Fibroblast of skin of abdomen (primary cell): ENCODE data around the gene TSPOAP1.
"Not testable (repeated sequence)": the region's sequence is repeated elsewhere in the genome, so short reads cannot be mapped to it uniquely, and the experiment has no call there.

Experiments
- DNase-seq: peaks from one replicate; pipeline ENCODE4 v3.0.0-alpha.2; 2013

The TSPOAP1 gene

DNA sequence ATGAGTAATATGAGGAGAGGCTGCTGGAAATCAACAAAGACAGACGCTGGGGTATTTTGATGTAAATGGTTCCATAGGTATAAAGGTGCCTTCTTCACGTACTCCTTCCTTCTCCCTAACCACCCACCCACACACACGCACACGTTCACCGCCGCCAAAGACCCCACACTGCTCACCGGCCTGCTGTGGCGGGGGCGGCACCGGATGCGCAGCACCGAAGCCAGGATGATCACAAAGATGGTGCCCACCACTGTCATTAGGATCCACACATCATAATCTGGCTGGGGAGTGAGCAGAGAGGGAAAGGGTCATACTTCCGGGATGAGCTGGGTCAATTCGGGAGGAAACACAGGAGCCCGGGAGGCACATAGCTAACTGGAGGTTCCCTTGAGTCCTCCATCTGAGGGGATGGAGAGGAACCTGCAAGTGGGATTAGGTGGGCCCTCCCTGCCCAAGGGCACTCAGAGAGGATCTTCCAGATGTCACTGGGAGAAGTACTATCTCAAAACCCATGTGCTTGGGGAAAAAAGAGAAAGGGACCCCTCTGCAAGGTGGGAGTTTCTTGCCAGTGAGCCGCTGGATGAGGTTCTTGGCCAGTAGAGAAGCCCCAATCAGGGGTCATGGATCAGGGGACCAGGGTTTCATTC lies 33.9 kb upstream of the TSPOAP1 start:
- DNase-seq: no peak

DNA sequence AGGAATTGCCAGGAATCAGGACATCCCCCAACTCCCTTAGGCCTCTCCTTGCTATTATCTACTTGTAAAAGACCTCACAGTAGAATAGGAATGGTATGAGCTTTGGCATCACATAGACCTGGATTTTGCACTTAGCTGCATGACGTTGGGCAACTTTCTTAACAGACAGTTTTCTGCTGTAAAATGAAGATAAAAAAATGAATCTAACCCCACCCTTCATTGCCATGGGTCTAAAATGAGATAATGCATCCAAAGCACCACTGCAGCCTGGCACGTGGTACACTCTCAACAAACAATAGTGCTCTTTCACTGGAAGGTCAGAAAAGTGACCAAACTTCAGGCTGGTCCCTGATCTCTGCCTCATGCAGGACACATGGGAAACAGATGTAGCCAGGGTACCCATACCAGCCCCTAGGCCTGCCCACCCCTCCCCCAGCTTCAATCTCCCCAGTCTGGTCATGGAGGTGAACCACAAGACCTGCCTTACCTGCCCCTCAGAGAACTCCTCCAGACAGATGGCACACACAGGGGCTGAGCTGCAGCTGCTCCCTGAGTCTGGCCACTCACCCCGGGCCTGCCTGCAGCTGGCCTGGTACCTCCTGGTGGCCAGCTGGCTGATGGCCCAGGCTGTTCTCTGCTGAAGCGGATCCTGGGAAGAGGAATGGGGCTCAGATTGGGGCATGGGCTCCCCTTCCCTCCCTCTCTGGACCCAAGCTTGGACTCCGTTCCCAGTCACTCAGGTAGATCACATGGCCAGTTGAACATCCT lies 31.9 kb upstream of the TSPOAP1 start:
- no peak for DNase-seq

DNA sequence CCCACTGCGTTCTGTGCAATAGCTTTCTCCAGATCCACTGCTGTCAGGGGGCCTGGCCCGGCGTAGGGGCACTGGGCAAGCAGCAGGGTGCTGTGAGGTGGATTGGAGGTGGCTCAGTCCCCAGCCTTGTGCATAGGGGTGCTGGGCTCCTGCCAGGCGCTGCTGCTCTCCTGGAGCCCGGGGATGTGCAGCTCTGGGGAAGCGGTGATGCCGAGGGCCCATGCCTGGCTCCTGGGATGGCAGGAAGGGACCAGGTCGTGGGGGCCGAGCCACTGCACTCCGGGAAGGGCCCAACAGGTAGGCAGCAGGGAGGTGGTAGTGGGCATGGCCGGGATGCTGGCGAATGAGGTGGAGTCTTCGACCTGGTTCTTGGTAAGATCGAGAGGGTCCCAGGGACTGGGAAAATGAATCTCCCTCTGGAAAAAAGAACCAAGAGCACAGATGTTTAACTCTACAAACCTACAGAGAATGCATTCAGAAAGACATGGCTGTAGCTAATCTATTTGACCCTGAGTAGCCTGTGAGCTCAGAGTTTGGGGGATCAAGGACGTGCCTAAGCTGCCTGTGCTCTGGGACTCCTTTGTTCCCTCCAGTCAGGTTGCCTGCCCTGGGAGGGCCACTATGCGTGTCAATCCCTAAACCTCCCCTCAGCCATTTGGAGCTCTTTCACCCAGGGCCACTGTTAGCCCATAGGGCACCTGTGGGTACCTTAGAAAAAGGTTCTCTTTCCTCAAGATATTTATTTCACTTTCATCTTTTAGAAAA lies 30.0 kb upstream of the TSPOAP1 start:
- no peak for DNase-seq

DNA sequence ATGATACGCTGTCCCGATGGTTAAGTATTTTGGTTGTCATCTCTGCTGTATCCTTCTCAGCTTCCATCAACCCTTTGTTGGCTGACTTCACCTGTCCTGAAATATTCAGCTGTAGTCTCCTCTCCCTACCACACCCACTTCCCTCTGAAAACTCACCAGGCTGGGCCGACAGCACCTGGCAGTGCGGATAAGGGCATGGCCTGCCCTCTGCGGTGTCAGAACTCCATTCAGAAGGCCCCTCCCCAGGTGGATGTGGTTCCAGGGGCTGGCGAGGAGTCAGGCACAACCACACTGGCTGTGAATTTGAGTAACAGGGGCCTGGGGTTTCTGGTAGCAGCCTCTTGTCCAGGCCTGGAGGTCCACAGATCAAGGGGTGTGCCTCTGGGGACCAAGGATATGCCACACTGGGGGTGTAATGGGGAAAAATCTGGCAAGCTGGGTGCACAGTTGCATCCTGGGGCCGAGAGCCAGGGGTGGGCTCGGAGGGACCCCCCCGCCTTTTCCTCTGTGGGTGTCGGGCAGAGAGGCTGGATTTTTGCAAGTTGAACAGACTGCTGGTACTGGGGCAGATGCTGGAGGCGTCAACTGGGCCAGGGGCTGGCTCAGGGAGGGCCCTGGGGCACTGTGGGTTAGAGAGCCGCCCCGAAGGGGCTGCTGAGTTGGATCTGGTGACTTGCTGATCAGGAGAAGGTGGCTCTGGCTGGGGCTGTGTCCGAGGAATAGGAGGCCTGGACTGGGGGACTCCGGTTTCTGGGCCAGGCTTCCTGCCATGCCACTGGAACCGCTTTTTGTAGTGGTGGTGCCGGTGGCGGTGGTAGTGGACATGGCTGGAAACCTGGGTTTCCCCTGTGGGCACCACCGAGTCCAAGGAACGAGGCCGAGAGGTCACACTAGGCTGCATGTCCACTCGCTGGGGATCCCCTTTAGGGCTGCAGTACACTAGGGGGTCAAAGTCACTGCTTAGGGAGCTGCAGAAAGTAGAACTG lies 29.0 kb upstream of the TSPOAP1 start:
- no peak for DNase-seq

DNA sequence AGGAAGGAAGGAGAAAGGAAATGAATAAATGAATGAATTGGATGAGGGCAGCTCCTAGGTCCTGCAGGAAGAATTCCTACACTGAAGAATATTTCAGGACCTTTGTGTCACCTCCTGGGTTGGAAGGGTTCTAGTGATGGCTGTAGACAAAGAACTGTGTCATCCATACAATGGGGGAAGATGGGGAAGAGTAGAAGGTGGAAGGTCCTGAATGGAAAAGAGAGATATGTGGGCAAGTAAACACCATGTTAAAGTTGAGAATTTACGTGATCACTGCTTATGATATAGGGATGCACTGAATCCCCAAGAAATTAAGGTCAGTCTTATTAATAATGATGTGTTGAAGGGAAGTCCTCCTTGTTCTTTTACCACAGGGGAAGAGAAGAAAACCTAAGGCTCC lies 27.6 kb upstream of the TSPOAP1 start:
- DNase-seq: no peak

DNA sequence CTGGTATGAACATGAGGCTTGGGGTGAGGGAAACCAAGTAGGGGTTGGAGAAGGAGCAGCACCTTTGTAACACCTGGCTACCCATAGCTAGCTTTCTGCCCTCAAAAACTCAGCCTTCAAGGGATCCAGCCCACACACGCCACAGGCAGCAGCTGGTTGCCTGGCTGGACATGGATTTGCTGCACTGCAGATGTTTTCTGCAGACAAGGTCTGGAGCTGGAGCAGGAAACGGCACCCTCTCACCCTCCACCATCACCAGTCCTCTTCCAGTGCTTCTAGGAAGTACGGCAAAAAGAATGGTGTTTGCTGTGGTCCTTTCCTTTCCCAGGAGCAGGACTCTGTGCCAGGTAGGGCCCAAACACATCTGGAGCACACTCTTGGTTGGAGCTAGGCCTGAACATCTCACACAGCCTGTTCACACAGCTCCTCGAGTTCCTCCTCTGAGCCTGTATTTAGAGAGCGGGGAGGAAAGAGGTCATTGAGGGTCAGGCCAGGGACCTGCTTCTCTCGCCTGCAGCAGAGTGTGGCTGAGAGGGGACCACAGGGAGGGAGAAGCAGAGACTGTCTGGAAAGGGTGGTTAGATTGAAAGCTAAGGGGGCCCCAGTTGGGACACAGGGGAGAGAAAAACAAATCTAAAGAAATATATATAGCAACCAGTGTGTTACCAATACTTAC lies 26.1 kb upstream of the TSPOAP1 start:
- no peak for DNase-seq

DNA sequence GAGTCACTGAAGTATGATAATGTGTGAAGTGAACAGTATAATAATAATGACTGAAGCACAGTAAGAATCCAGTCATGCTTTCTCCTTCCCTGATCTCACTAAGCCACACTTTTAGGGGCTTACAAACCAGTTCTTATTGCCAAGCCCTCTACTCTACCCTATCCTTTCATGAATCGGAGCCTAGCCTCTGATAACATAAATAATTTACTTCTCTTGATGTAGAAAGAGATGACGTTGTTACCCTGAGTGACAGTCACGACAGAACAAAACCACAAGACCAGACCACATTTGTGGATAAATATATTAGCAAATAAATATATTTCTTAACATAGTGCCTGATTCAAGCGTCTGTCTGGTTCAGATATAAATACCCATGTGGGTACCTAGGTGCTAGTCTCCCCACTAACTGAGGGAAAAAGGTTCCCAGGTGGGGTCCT lies 24.8 kb upstream of the TSPOAP1 start:
- DNase-seq: no peak

DNA sequence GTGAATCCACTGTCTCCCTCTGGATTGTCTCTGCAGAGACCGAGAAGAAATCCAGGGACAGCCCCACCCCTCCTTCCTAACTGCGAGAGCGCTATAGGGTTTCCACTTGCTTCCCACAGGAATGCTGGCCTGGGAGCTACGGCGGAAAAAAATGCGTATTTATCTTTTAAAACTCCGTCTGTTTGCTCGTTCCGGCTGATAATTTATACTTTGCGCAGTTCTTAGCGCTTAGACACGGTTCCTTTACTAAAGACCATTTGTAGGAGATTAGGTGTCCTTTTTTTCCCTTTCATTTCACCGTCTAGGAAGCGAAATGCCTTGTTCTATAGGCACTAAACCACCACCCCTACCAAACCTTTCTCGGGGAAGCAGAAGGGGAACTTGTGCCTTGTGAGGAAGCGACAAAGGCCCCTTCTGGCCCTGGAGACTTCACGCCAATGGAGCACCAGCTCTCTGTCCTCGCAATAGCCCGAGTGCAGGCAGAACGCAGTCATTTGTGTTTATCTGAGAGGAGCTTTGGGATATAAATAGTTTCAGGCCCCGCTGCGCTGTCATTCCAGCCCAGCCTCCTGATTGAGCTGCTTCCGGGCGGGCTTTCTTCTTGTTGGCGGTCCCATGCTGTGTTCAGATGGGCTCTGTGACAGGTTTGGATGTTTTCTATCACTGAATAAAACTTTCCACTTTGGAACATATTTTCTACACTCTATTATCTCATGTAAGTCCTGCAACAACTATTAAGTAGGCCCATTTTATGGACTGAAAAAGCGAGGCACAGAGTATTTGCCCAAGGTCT lies 24.2 kb upstream of the TSPOAP1 start:
- DNase-seq: peak; percentile 52

DNA sequence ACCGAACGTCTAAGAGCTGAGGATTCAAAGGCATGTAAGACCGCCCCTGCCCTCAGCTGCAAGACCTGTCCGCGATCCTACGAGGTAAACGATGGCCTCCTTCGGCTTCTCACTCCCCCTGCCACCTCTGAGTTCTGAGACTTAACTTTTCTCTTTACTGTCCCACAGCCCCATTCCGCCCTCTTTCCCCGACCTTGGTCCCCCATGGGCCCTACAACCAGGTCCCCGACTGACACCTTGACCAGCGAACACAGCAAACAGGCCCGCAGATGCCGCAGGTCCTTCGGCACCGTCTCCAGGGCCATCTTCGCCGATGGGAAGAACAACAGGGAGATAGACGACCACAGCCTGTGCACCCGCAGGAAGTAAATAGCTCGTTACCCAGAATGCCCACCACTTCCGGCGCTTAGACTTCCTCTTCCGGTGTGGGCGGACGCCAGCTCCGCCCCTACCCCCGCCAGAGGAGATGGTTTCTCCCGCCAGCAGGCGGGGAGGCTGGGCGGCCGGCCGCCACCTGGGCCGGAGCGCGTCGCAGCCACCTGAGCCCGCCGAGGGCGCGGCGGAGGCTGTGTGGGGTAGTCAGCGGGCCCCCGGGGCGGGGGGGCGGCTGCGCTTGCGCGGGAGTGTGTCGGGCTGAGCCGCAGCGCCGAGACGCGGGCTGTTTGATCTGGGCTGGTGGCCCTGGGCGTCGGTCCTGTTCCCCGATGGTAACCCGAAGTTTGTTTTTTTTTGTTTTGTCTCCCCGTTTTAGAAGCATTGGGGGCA lies 23.4 kb upstream of the TSPOAP1 start, which contains the start of gene SUPT4H1:
SUPT4H1 (minus strand) TSS at position 371 of the 765 bp plus-strand sequence; CDS start at position 305, 66 bp downstream.
- peak; percentile 93 for DNase-seq

DNA sequence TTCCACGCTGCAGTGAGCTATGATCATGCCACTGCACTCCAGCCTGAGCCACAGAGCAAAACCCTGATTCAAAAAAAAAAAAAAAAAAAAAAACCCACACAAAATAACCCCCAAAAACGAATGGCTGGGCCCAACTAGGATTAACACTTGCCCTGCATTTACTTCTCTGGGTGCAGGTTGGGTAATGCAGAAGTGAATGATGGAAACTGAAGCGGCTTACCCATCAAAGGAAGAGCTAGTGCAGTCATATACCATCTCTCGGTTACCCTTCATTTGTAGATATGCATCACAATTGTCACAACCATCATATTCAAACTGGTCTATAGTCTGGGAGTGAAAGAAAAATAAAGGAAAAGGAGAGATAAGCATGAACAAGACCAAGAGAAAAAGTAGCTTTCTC lies 22.6 kb upstream of the TSPOAP1 start:
- DNase-seq: no peak

DNA sequence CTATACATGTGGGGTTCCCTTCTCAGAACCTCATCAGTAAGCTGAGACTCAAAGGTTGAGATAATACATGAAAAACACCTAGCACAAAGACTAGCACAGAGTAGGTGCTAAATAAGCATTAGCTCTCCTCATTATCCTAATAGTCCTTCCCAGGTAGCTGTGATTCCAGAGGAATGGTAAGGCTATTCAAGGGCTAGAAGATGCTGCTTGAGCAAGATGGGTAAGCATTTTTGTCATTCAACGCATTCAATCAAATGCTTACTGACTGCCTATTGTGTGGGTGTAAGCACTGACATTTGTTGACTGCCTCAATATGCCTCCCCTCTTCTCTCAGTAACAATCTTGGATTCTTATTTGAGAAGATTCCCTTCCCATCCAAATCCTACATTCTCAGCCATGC lies 19.4 kb upstream of the TSPOAP1 start:
- DNase-seq: no peak

DNA sequence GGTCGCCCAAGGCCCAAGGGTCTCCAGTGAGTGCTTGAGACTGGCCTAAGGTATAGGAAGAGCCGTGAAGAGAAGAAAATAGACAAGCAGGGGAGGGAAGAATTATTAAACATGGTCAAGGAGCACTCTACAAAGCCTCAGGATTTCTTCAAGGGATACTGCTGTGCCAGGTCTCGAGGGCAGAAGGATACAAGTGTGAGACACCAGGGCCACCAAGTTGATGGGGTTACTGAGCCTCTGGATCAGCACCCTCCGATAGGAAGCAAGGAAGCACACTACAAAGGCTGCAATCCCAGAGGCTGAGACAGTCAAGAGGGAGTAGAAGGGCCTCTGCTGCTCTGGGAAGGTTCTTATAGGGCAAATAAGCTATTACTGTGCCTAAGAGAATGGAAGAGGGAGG lies 16.9 kb upstream of the TSPOAP1 start:
- no peak for DNase-seq

DNA sequence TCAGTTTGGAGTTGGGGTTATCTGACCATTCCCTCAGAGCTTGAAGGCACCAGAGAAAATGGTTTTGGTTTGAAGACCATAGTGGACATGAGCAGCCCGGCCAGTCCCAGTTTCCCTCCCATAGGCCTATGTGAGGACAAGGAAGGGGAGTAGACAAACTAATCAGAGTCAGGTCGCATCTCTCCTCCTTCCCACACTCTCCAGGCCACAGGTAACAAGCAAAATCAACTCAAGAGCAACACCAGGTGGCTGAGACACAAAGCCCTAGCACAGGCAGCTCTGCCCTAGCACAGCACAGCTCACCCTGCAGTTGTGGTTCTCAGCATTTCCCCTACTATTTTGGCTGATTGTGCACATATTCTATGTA lies 16.2 kb upstream of the TSPOAP1 start:
- DNase-seq: no peak

DNA sequence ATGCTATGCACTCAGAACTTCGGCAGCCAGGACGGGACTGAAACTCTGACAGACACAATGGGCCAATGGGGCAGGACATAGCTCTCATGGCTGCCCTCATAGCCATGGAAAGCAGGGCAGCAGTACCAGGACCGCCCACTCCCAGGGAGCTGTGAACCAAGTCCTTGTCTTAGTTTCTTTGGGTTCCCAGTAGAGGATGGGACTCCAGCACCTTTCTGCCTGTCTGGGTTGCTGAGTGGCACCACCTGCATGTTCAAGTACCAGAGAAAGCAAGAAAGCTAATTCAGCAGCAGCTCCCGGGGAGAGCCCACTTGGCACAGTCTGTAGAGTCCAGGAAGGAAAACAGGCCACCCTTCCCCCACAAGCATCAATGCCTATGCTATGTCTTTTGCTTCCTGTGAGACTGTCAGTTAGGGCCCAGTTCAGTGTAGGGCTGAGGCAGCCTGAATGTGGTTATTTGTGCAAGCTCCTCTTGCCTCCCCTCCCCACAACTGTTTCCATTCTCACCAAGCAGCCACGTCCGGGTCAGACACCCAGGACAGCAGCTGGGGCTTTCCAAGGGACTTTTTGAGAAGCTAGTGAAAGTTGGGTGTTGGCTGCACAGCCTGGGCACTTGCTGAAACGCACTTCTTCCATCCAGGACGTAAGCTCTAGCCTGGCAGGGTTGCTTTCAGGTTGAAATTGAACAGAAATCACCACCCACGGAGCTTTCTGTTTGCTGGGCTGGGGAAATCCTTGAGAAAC lies 15.6 kb upstream of the TSPOAP1 start:
- DNase-seq: no peak

DNA sequence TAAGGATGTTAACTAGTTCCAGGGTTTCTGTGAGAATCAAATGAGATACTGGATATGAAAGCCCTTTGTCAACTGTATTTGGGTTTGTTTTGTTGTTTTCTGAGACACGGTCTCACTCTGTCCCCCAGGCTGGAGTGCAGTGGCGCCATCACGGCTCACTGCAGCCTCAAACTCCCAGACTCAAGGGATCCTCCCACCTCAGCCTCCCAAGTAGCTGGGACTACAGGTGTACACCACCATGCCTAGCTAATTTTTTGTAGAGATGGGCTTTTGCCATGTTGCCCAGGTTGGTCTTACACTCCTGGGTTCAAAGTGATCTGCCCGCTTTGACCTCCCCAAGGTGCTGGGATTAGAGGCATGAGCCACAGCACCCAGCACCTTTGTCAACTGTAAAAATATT lies 14.5 kb upstream of the TSPOAP1 start:
- no peak for DNase-seq

DNA sequence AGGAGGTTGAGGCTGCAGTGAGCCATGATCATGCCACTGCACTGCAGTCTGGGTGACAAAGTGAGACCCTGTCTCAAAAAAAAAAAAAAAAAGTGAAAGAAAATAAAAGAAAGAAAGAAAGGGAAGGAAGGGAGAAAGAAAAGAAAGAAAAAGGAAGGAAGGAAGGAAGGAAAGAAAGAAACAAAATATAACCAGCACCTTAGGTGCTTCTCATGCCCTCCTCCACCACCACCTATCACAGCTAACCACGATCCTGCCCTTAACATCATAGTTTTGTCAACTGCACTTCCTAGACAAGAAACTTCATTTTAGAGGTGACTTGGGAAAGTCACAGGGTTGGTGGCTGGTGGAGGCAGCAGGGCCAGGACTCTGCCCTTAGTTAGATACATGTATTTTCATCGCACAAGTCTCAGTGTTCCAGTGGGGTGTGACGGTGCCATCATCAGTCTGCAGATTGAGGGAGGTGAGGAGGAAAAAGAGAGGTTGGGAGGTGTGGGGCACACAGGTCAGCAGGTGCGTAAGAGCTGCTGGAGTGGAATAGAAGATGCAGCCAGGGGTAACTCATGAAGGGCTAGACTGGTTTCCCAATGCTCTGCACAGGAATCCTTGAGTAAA lies 13.4 kb upstream of the TSPOAP1 start:
- DNase-seq: no peak

DNA sequence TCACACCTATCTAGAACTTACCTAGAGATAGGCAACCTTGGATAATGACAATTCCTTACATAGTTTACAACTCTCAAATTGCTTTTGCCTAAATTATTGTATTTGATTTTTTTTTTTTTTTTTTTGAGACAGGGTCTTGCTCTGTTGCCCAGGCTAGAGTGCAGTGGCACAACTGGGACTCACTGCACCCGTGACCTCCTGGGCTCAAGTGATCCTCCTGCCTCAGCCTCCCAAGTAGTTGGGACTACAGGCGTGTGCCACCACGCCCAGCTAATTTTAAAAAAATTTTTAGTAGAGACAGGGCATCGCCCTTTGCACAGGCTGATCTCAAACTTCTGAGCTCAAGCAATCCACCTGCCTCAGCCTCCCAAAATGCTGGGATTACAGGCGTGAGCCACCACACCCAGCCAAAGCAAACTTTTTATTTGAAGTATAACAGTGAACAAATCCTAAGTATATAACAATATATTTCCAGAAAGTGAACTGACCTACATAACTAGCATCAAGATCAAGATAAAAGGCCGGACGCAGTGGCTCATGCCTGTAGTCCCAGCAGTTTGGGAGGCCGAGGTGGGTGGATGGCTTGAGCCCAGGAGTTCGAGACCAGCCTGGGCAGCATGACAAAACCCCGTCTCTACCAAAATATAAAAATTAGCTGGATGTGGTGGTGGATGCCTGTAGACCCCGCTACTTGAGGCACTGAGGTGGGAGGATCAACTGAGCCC lies 12.7 kb upstream of the TSPOAP1 start:
- not testable (repeated sequence) for DNase-seq

DNA sequence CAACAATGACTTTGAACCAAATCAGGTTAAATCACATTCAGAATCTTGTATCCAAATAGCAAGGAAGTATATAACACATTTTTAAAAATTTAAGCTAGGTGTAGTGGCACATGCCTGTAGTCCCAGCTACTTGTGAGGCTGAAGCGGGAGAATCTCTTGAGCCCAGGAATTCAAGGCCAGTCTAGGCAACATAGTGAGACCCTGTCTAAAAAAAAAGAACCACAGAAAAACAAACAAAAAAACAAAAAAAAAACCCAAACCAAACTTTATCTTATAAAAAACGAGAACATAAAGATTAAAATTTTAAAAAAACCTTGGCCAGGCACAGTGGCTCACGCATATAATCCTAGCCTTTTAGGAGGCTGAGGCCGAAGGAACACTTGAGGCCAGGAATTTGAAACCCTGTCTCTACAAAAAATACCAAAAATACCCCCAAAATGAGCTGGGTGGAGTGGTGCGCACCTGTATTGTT lies 11.8 kb upstream of the TSPOAP1 start:
- DNase-seq: no peak
